HCT116 (cell line): ENCODE data around the gene DUS3L. TPM values are rescaled to one million over a fixed set of nuclear protein-coding genes. Genes with fewer than 3 reads are reported as not detected.

Experiments used
- ATAC-seq: fragments of 200-7000 bp; cut with Tn5 transposase; 2 replicates; pipeline ENCODE4 v1.9.1; 2020; ENCODE audit warnings: mild to moderate bottlenecking, moderate library complexity
- BruUV-seq: library from RNA; stranded (reverse); fragments of 400-500 nt; replicated peaks from 2 replicates; lab custom pipeline; 2021; lab: Mats Ljungman, UMichigan
- CTCF ChIA-PET: fragments of 300-600 bp; sonication (Branson Sonifier 250); formaldehyde crosslinking; loops from one replicate; lab custom pipeline; 2021; ENCODE audit warnings: antibody characterized with exemption; lab: Charles Lee
- POLR2A ChIA-PET: fragments of 300-600, 350-600 bp; sonication (Branson Sonifier 250); formaldehyde crosslinking; loops from one replicate; lab custom pipeline; 2021; ENCODE audit warnings: antibody characterized with exemption; lab: Charles Lee
- RAD21 ChIA-PET, 2 experiments: fragments of 300-600 bp; sonication (Branson Sonifier 250); formaldehyde crosslinking; loops; one replicate each; lab custom pipeline; 2023; ENCODE audit warnings: low total read pairs in 2 of 2; ENCODE audit not compliant: uncharacterized antibody in 2 of 2, unreplicated experiment in 2 of 2, low non-redundant PET in 1 of 2; lab: Charles Lee
- DNase-seq: peaks from one replicate; pipeline ENCODE4 v3.0.0-alpha.2; 2010; ENCODE audit warnings: low read depth, low spot score
- H2AFZ ChIP-seq: fragments of 200-600 bp; shearing (Covaris generic), sonication (generic); 2 replicates; pipeline ENCODE4 v1.6.1; 2017; ENCODE audit warnings: low read depth, mixed run types, mixed read lengths, antibody characterized with exemption, low read length; ENCODE audit not compliant: poor library complexity, severe bottlenecking
- H3K27ac ChIP-seq: 2 replicates; pipeline ENCODE4 v1.5.1; 2012; ENCODE audit warnings: low read depth, low read length
- H3K27me3 ChIP-seq: fragments of 200-600 bp; sonication (generic); 2 replicates; pipeline ENCODE4 v1.6.1; 2016; ENCODE audit warnings: mixed run types, low read length, mixed read lengths; ENCODE audit not compliant: insufficient read depth
- H3K36me3 ChIP-seq, 2 experiments: fragments of 200-500 bp in 1 of 2; fragments of 200-600 bp in 1 of 2; sonication (Bioruptor generic) in 1 of 2; sonication (generic) in 1 of 2; 2 replicates each; pipeline versions ENCODE4 v1.5.1 to v1.6.1; 2014 to 2016; ENCODE audit warnings: low read length in 2 of 2, inconsistent platforms in 1 of 2, mixed read lengths in 1 of 2, mixed run types in 1 of 2; ENCODE audit not compliant: insufficient read depth in 2 of 2, control insufficient read depth in 1 of 2
- H3K4me1 ChIP-seq, 2 experiments: fragments of 200-600 bp in 1 of 2; sonication (generic) in 1 of 2; 2 replicates each; pipeline versions ENCODE4 v1.5.1 to v1.6.1; 2012 to 2017; ENCODE audit warnings: low read length in 2 of 2, inconsistent platforms in 1 of 2, mild to moderate bottlenecking in 1 of 2, mixed read lengths in 1 of 2, mixed run types in 1 of 2, moderate library complexity in 1 of 2; ENCODE audit not compliant: insufficient read depth in 2 of 2, control insufficient read depth in 1 of 2
- H3K4me2 ChIP-seq: fragments of 200-600 bp; sonication (generic); 2 replicates; pipeline ENCODE4 v1.6.1; 2017; ENCODE audit warnings: mixed run types, low read length, mixed read lengths
- H3K4me3 ChIP-seq, 2 experiments: fragments of 200-600 bp in 1 of 2; sonication (generic) in 1 of 2; replicated peaks in 1 of 2; 2 replicates each; pipeline ENCODE4 v1.5.1; 2011 to 2016; ENCODE audit warnings: low read length in 2 of 2, control low read depth in 1 of 2, low read depth in 1 of 2, mild to moderate bottlenecking in 1 of 2, mixed read lengths in 1 of 2, mixed run types in 1 of 2
- H3K79me2 ChIP-seq: fragments of 200-600 bp; sonication (generic); 2 replicates; pipeline ENCODE4 v1.6.1; 2017; ENCODE audit warnings: mild to moderate bottlenecking, mixed run types, low read length, moderate library complexity, mixed read lengths; ENCODE audit not compliant: insufficient read depth
- H3K9ac ChIP-seq: fragments of 200-600 bp; sonication (generic); 2 replicates; pipeline ENCODE4 v1.6.1; 2016; ENCODE audit warnings: low read length, mixed read lengths
- H3K9me2 ChIP-seq: fragments of 200-600 bp; sonication (generic), shearing (Covaris generic); 2 replicates; pipeline ENCODE4 v1.6.1; 2017; ENCODE audit warnings: mixed run types, mild to moderate bottlenecking, moderate library complexity; ENCODE audit not compliant: insufficient read depth
- H3K9me3 ChIP-seq, 2 experiments: fragments of 200-500 bp in 1 of 2; fragments of 200-600 bp in 1 of 2; sonication (Bioruptor generic) in 1 of 2; sonication (generic) in 1 of 2; 2 replicates each; pipeline ENCODE4 v1.6.1; 2014 to 2017; ENCODE audit warnings: low read length in 2 of 2, mixed read lengths in 2 of 2, inconsistent platforms in 1 of 2, low read depth in 1 of 2, mild to moderate bottlenecking in 1 of 2, mixed run types in 1 of 2, moderate library complexity in 1 of 2; ENCODE audit not compliant: control insufficient read depth in 1 of 2, insufficient read depth in 1 of 2
- H4K20me1 ChIP-seq: fragments of 200-600 bp; sonication (generic), shearing (Covaris generic); 2 replicates; pipeline ENCODE4 v1.6.1; 2017; ENCODE audit warnings: mixed run types, mild to moderate bottlenecking, moderate library complexity; ENCODE audit not compliant: insufficient read depth
- CBX3 ChIP-seq: IDR thresholded peaks from 2 replicates; pipeline ENCODE4 v1.6.1; 2012; ENCODE audit warnings: low read depth
- EGR1 ChIP-seq: IDR thresholded peaks from 2 replicates; pipeline ENCODE4 v1.6.1; 2012; ENCODE audit warnings: low read depth
- EZH2phosphoT487 ChIP-seq: fragments of 200-600 bp; IDR thresholded peaks from 2 replicates; pipeline ENCODE4 v1.6.1; 2018; ENCODE audit warnings: antibody characterized with exemption, borderline replicate concordance
- FOSL1 ChIP-seq: IDR thresholded peaks from 2 replicates; pipeline ENCODE4 v1.6.1; 2012; ENCODE audit warnings: low read depth
- JUND ChIP-seq: IDR thresholded peaks from 2 replicates; pipeline ENCODE4 v1.6.1; 2012
- POLR2A ChIP-seq: IDR thresholded peaks from 2 replicates; pipeline ENCODE4 v1.7.0; 2011; ENCODE audit warnings: borderline replicate concordance; ENCODE audit not compliant: insufficient read depth, insufficient read length; ENCODE audit errors: extremely low read depth
- POLR2AphosphoS5 ChIP-seq: IDR thresholded peaks from 2 replicates; pipeline ENCODE4 v1.6.1; 2011; ENCODE audit warnings: mild to moderate bottlenecking, low read depth, low read length, moderate library complexity
- RAD21 ChIP-seq: IDR thresholded peaks from 2 replicates; pipeline ENCODE4 v1.6.1; 2012; ENCODE audit warnings: low read depth, mild to moderate bottlenecking
- SIN3A ChIP-seq: IDR thresholded peaks from 2 replicates; pipeline ENCODE4 v1.6.1; 2012; ENCODE audit warnings: low read depth
- SP1 ChIP-seq: IDR thresholded peaks from 2 replicates; pipeline ENCODE4 v1.6.1; 2012; ENCODE audit warnings: low read depth
- SRF ChIP-seq: IDR thresholded peaks from 2 replicates; pipeline ENCODE4 v1.6.1; 2012; ENCODE audit warnings: low read depth
- TCF7L2 ChIP-seq: IDR thresholded peaks from 2 replicates; pipeline ENCODE4 v1.7.0; 2011; ENCODE audit warnings: borderline replicate concordance, inconsistent platforms; ENCODE audit not compliant: insufficient read depth, insufficient read length; ENCODE audit errors: extremely low read depth
- YY1 ChIP-seq: IDR thresholded peaks from 2 replicates; pipeline ENCODE4 v1.6.1; 2011; ENCODE audit warnings: low read length, low read depth, moderate library complexity, mild to moderate bottlenecking; ENCODE audit not compliant: insufficient replicate concordance; ENCODE audit errors: extremely low read depth
- ZNF274 ChIP-seq: fragments of 200-500 bp; sonication (Bioruptor generic); IDR thresholded peaks from 2 replicates; pipeline ENCODE4 v1.6.1; 2014; ENCODE audit warnings: mild to moderate bottlenecking, low read depth, low read length, inconsistent platforms
- intact Hi-C: fragments of 100-400 bp; cut with micrococcal nuclease; formaldehyde crosslinking; loops from 2 replicates; pipeline ENCODE4 v1.10.0; 2022
- total RNA-seq: library from RNA; stranded (reverse); gene quantifications from one replicate; pipeline ENCODE4 v1.2.1, GENCODE V29; 2021; ENCODE audit not compliant: unreplicated experiment
- TF ChIP-seq, protein P1 (sequence below): IDR thresholded peaks from 2 replicates; pipeline ENCODE4 v1.6.1; 2012
- TF ChIP-seq, protein P2 (sequence below): IDR thresholded peaks from 2 replicates; pipeline ENCODE4 v1.6.1; 2011; ENCODE audit warnings: mild to moderate bottlenecking, low read length, moderate library complexity; ENCODE audit not compliant: insufficient replicate concordance; ENCODE audit errors: extremely low read depth
- TF ChIP-seq, protein P3 (sequence below), 3 experiments: fragments of 200-600 bp in 1 of 3; sonication (generic) in 1 of 3; IDR thresholded peaks in 2 of 3; conservative IDR thresholded peaks in 1 of 3; 2 replicates each; pipeline ENCODE4 v1.5.1; 2012 to 2017; ENCODE audit warnings: low read depth in 2 of 3, low read length in 2 of 3, antibody characterized with exemption in 1 of 3, borderline replicate concordance in 1 of 3, control low read depth in 1 of 3, mild to moderate bottlenecking in 1 of 3, mixed read lengths in 1 of 3, mixed run types in 1 of 3, moderate library complexity in 1 of 3; ENCODE audit not compliant: insufficient read depth in 1 of 3
- TF ChIP-seq, protein P4 (sequence below): IDR thresholded peaks from 2 replicates; pipeline ENCODE4 v1.6.1; 2012; ENCODE audit warnings: low read depth

The DUS3L gene
- total RNA-seq, 1 experiment from 2014 or later, result 78.1 TPM

DNA sequence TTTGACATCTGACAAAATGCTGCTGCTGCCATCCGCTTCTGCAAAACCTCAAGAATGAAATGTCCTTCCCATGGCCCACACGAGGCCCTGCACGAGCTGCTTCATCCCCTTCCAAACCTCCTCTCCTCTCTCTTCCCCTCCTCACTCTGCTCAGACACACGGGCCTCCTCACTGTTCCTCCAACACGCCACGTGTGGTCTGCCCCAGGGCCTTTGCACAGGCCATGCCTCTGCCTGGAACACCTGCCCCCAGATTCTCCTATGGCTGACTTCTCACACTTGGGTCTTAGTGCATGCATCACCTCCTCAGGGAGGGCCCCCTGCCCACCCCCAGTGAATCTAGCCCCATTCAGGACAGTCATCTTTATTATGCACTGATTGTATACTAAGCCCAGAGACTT lies 29.8 kb upstream of the DUS3L start:
- ChIA-PET CTCF (interaction anchor here (5.1 kb wide), 1 partner anchor 17 kb away, joined by 45 read pairs; the partner anchor contains the start of gene NRTN), RAD21 (no interaction called here), POLR2A (no interaction called here)
- intact Hi-C loops, result no loop called here
- TF ChIP-seq FOSL1 (no peak), POLR2A (no peak), ZNF274 (no peak), RAD21 (no peak), YY1 (no peak), CBX3 (no peak), SIN3A (no peak), EGR1 (no peak), TCF7L2 (no peak), SRF (no peak), POLR2AphosphoS5 (no peak), SP1 (no peak), JUND (no peak), EZH2phosphoT487 (no peak)
- TF ChIP-seq, protein P1, sequence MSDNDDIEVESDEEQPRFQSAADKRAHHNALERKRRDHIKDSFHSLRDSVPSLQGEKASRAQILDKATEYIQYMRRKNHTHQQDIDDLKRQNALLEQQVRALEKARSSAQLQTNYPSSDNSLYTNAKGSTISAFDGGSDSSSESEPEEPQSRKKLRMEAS, result no peak
- TF ChIP-seq, protein P2, sequence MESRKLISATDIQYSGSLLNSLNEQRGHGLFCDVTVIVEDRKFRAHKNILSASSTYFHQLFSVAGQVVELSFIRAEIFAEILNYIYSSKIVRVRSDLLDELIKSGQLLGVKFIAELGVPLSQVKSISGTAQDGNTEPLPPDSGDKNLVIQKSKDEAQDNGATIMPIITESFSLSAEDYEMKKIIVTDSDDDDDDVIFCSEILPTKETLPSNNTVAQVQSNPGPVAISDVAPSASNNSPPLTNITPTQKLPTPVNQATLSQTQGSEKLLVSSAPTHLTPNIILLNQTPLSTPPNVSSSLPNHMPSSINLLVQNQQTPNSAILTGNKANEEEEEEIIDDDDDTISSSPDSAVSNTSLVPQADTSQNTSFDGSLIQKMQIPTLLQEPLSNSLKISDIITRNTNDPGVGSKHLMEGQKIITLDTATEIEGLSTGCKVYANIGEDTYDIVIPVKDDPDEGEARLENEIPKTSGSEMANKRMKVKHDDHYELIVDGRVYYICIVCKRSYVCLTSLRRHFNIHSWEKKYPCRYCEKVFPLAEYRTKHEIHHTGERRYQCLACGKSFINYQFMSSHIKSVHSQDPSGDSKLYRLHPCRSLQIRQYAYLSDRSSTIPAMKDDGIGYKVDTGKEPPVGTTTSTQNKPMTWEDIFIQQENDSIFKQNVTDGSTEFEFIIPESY, result no peak
- TF ChIP-seq, protein P3, sequence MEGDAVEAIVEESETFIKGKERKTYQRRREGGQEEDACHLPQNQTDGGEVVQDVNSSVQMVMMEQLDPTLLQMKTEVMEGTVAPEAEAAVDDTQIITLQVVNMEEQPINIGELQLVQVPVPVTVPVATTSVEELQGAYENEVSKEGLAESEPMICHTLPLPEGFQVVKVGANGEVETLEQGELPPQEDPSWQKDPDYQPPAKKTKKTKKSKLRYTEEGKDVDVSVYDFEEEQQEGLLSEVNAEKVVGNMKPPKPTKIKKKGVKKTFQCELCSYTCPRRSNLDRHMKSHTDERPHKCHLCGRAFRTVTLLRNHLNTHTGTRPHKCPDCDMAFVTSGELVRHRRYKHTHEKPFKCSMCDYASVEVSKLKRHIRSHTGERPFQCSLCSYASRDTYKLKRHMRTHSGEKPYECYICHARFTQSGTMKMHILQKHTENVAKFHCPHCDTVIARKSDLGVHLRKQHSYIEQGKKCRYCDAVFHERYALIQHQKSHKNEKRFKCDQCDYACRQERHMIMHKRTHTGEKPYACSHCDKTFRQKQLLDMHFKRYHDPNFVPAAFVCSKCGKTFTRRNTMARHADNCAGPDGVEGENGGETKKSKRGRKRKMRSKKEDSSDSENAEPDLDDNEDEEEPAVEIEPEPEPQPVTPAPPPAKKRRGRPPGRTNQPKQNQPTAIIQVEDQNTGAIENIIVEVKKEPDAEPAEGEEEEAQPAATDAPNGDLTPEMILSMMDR (IDR thresholded peaks at IDR 0.05 in 2 of 3, conservative IDR thresholded peaks at IDR 0.05 in 1 of 3; ENCODE audit: borderline replicate concordance in 1 of 3, insufficient read depth in 1 of 3, low read depth in 2 of 3, low read length in 2 of 3), result no peak
- TF ChIP-seq, protein P4, sequence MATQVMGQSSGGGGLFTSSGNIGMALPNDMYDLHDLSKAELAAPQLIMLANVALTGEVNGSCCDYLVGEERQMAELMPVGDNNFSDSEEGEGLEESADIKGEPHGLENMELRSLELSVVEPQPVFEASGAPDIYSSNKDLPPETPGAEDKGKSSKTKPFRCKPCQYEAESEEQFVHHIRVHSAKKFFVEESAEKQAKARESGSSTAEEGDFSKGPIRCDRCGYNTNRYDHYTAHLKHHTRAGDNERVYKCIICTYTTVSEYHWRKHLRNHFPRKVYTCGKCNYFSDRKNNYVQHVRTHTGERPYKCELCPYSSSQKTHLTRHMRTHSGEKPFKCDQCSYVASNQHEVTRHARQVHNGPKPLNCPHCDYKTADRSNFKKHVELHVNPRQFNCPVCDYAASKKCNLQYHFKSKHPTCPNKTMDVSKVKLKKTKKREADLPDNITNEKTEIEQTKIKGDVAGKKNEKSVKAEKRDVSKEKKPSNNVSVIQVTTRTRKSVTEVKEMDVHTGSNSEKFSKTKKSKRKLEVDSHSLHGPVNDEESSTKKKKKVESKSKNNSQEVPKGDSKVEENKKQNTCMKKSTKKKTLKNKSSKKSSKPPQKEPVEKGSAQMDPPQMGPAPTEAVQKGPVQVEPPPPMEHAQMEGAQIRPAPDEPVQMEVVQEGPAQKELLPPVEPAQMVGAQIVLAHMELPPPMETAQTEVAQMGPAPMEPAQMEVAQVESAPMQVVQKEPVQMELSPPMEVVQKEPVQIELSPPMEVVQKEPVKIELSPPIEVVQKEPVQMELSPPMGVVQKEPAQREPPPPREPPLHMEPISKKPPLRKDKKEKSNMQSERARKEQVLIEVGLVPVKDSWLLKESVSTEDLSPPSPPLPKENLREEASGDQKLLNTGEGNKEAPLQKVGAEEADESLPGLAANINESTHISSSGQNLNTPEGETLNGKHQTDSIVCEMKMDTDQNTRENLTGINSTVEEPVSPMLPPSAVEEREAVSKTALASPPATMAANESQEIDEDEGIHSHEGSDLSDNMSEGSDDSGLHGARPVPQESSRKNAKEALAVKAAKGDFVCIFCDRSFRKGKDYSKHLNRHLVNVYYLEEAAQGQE, result no peak
- BruUV-seq, result no TSS peak
- no peaks in the 10 kb centered on the region for H3K79me2 ChIP-seq
- DNase-seq, result no peak
- H3K27me3 ChIP-seq, result no peaks in the 10 kb centered on the region
- H3K9me3 ChIP-seq, result no peaks in the 10 kb centered on the region
- no peaks in the 10 kb centered on the region for H3K9me2 ChIP-seq
- H3K27ac ChIP-seq, result no peak overlapping the region
- no peak overlapping the region for H2AFZ ChIP-seq
- H3K4me3 ChIP-seq, result no peak overlapping the region
- H3K4me1 ChIP-seq, result peaks cover 0 to 3% of the 10 kb centered on the region in 2 experiments; a peak in 1 of 4 replicates
- H4K20me1 ChIP-seq, result no peaks in the 10 kb centered on the region
- ATAC-seq, result no peak
- H3K4me2 ChIP-seq, result no peak overlapping the region
- no peak overlapping the region for H3K9ac ChIP-seq
- H3K36me3 ChIP-seq, result no peaks in the 10 kb centered on the region
